SU-DHL-6 (cell line): ENCODE measurements around the gene TENM4.

Experiments
- CTCF ChIP-seq: fragments of 200-600 bp; sonication (generic); IDR thresholded peaks from one replicate; pipeline ENCODE4 v1.5.1; 2017; ENCODE audit warnings: antibody characterized with exemption, mild to moderate bottlenecking, low read length, moderate library complexity; ENCODE audit not compliant: insufficient read depth, poor library complexity, severe bottlenecking
- EZH2phosphoT487 ChIP-seq: fragments of 200-600 bp; sonication (generic), shearing (Covaris generic); conservative IDR thresholded peaks from 2 replicates; pipeline ENCODE4 v1.6.1; 2018; ENCODE audit warnings: mild to moderate bottlenecking, antibody characterized with exemption, low read length, moderate library complexity, mixed read lengths

- TF ChIP-seq CTCF (no peak), EZH2phosphoT487 (no peak)
These were observed 1.4 kb downstream of the TENM4 start for GRCh38 chr11:79439410-79439885.
